AG08395 (cell line): Measurements from ENCODE around the gene EXOC4.

ENCODE experiments used
- DNase-seq: peaks from one replicate; pipeline ENCODE4 v3.0.0; 2012; ENCODE audit warnings: mixed read lengths, low spot score

The EXOC4 gene

DNA sequence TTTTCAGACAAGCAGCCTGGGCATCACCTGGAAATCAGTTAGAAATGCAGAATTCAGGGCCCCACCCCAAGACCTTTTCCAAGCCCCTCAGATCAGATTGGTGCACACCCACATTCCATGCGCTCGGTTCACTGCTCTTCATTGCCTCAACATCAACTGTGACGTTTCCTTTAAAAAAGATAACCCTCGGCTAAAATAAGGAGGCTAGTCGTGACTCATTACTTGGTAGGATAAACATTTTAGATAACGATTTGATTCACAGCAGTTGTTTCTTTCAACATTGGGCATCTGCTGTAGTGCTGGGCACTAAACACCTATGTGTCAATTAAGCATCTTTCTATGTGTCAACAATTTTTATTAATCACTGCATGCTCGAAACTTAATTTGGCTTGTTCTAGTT lies 683.2 kb downstream of the EXOC4 start:
- DNase-seq = no peak

GRCh38 chr7:133937786-133938185 lies 684.9 kb downstream of the EXOC4 start:
- no peak for DNase-seq

DNA sequence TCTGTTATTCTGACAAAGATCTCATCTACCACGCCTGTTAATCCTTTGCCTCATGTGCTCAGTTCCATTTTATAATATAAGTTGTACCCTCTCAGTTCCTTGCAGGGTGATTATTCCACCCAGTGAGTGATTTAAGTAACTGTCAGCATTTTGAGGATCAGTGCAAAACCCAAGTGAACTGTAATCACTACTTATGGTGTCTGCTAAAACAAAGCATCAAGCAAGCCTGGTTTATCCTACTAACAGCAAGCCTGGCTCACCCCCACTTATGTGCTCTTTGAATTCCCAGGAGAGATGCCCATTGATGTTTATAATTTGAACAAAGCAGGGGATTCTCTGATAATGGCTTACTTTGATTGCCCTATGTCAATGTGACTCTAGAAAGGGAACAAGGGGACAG lies 687.5 kb downstream of the EXOC4 start:
- no peak for DNase-seq

- peak; percentile 56 for DNase-seq
These were observed 688.6 kb downstream of the EXOC4 start for GRCh38 chr7:133941496-133941895.

- DNase-seq = no peak
These were observed 692.6 kb downstream of the EXOC4 start for GRCh38 chr7:133945497-133945896.

- no peak for DNase-seq
These were observed 694.8 kb downstream of the EXOC4 start for GRCh38 chr7:133947458-133948254.

DNA sequence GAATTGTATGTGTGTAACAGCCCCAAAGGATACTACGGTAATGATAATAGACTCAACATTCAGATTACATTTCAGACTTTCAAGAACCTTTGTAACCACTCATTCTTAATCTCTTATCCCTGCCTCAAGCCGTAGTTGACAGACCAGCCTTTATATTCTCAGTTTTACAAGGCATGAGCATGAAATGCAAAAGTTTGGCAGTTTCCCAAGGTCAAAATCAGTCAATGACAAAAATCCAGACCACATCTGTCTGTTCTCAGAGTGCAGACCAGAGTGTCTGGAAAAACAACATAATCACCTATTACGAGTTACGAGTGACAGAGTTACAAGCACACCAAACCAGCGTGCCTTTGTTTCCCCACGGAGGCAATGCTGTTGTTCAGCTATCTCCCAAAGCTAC lies 695.7 kb downstream of the EXOC4 start:
- DNase-seq = no peak

DNA sequence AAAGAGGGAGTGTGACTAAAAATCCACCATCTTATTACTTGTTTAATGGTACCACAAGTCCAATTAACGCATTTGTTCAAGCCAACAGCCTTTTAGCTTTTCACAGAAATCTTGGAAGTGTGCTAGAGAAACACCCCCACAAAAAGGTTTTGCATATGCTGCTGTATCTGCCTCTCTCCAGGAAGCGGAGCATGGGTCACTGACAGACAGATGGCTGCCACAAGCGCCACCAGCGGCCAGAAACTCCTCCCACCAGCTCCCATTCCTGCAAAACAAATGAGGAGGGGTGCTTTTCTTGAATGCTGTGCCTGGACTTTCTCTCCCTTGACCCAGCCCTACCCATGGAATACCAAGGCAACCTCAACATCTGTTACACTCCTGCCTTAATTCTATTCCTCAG lies 698.0 kb downstream of the EXOC4 start:
- no peak for DNase-seq

GRCh38 chr7:133955208-133955607 lies 702.3 kb downstream of the EXOC4 start:
- DNase-seq = no peak

DNA sequence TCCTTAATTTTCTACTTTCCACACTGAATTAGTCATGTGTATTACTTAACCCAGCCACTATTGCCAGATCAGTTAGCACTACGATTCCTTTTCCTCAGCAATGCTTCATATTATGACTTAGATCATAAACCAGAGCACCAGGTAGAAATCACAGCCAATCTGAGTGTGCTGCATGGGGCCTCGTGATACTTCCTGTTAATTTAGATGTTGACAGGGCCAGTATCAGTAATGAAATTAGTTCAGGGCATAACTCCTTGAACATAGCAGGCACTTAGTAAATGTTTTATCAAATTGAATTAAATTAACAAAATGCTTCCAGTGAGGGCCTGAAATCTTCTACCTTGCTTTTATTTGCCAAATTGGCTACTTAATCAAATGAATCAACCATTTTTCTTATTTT lies 705.0 kb downstream of the EXOC4 start:
- no peak for DNase-seq

GRCh38 chr7:133958822-133959221 lies 705.9 kb downstream of the EXOC4 start:
- no peak for DNase-seq

GRCh38 chr7:133959505-133959904 lies 706.6 kb downstream of the EXOC4 start:
- no peak for DNase-seq

DNA sequence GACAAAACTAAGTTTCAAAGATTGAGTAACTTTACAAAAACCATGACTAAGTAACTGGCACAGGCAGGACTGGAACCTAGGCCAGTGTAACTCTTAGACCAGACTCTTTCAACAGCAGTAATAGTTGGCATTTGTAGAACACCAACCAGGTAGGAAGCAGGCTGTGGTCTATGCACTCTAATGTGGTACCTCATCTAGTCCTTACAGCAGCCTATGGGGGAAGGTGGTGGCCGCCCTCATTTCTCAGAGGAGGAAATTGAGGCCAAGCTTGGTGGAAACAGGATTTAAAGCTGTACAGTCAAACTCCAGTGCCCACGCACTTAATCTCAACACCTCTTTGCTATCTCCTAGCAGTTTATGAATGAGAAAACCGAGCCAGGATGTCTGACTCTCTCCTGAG lies 708.8 kb downstream of the EXOC4 start:
- DNase-seq = no peak

- no peak for DNase-seq
These were observed 709.8 kb downstream of the EXOC4 start for GRCh38 chr7:133962646-133963045.

- DNase-seq = no peak
These were observed 710.8 kb downstream of the EXOC4 start for GRCh38 chr7:133963629-133964028.

GRCh38 chr7:133971625-133972024 lies 718.7 kb downstream of the EXOC4 start:
- no peak for DNase-seq

GRCh38 chr7:133973710-133974109 lies 720.8 kb downstream of the EXOC4 start:
- no peak for DNase-seq

DNA sequence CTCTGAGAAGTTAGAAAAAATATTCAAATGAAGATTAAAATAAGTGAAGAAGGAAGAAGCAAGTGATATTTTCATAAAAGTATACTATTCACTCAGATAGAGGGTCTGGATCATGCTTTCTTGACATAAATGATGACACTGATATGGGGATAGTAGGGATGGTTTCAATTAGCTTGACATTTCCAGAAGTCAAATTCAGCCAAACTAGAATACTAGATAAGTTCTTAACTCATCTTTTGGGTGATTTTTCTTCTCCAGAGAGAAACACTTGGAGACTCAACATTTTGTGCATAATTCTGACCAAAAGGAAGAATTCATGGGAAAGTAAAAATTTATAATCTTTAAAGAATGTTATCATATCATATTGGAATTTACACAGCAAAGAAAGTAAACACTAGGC lies 722.3 kb downstream of the EXOC4 start:
- DNase-seq = no peak

DNA sequence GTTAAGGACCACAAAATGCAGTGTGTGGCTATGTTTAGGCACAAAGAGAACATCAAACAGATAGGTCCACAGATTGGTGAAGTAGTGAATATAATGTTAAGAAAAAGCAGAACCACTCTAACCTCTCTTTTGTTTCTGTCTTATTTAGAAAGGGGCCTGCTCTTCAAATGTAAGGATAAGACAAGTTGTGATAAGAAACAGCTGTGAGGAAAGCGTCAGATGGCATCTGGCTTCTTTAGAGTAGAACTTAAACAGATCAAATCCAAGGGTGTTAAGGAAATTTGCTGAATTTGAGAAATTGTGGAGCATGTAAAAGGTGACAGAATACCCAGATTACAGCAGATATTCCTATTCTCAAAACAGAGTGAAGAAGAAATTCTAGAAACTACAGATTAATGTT lies 723.3 kb downstream of the EXOC4 start:
- DNase-seq = no peak

DNA sequence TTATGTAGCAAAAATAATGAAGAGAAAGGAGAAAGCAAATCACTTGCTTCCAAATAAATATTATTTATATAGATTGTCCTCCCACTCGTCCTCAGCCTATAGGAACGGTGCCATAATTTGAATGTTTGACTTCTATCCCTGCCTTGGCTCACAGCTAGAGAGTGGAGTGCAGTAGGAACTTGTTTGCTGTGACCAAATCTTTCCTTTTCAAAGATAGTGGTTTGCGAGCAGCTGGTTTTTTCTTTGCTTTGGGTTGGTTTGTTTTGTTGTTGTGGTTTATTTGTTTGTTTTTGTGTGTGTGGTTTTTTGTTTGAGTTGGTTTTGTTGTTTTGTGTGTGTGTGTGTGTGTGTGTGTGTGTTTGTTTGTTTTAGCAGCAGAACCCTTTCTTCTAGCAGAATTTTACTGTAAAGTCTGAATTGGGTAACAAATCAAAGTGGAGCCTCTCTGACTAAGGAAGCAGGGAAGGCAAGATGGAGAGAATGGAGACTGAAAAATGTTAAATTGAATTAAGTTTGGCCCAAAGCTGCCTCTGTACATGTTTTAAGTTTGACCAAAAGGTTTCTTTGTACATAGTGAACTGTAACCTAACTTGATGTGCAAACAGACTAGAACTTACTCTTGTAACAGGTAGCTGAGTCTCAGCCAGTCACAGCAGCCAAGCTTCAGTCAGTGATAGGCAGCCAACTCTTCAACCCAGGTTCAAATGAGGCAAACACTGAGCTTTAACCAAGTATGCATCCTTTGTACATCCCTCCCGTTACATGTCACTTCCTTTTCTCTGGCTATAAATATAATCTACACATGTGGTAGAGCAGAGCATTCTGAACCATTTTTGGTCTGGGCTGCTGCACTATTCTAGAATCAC lies 724.8 kb downstream of the EXOC4 start:
- DNase-seq = no peak

- no peak for DNase-seq
These were observed 725.8 kb downstream of the EXOC4 start for GRCh38 chr7:133978502-133979295.

DNA sequence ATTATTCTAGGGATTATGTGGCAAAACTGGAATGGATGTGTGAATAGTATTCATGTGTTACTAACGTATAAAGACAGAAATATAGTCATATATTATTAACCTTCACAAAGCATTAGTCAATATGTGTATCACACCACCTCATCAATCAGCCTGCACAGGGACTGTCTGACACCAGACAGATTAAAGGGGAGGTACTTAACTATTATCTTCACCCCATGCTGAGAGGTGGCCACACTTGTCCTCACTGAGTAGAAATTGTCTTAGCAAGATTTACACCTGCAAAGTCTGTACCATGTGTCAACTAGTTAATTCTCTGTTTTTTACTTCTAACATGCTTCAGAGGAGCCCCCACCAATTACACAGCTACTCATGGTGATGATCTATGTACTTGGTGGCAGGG lies 727.9 kb downstream of the EXOC4 start:
- DNase-seq = no peak
